Suppressor macrophage treated with lipopolysaccharide for 1 hour (primary cell): Measurements from ENCODE around the gene OSBPL6.
"Not testable (repeated sequence)": the region's sequence is repeated elsewhere in the genome, so short reads cannot be mapped to it uniquely, and the experiment has no call there.

Experiments
- DNase-seq, 3 donors: peaks; one replicate each; pipeline ENCODE4 v3.0.0-alpha.2; 2020 to 2022

The OSBPL6 gene

GRCh38 chr2:178306352-178307073, 112.2 kb downstream of the OSBPL6 start:
- peak; percentile 31 to 59 (median 40) for DNase-seq

- no peak for DNase-seq
These were observed 113.3 kb downstream of the OSBPL6 start for GRCh38 chr2:178307650-178308049.

- DNase-seq, result no peak
These were observed 115.2 kb downstream of the OSBPL6 start for GRCh38 chr2:178309541-178309940.

DNA sequence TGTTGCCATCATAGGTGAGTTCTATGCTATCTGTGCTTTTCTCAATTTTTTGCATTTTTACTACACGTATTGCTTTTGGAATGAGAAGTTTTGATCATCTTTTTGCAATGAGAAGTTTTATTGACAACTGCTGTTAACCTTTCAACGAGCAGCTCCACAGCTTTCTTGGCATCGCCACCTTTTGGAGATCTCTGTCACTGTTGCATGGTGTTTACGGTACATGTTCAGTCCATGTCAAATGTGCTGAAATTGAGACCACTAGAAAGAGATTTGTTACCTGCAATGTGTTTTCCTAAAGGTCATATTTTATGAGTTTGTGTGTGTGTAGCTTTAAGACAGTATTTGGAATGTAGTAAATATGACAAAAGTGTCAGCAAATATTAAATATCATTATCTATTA, 120.8 kb downstream of the OSBPL6 start:
- no peak for DNase-seq

DNA sequence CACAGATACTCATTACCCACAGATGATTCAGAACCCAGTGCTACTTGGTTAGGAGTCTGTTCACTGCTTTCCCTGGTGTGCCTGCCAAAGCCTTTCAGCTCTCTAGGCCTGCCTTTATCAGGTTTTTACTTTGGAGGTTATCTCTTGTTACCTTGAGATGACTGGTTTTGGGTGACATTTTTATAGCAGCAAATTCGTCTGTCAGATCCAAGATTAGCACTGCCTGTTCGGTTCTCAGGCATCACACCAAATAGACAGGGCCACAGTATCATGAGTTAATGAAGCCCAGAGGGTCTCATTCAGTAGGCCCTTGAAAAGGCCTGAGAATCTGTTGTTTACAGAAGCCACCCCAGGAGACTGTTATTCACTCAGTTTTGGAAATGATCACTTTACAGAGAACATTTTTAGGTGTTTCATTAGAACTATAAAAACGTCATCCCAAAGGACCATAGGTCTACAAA, 121.2 kb downstream of the OSBPL6 start:
- no peak for DNase-seq

- DNase-seq, result no peak
These were observed 123.5 kb downstream of the OSBPL6 start for GRCh38 chr2:178317811-178318210.

DNA sequence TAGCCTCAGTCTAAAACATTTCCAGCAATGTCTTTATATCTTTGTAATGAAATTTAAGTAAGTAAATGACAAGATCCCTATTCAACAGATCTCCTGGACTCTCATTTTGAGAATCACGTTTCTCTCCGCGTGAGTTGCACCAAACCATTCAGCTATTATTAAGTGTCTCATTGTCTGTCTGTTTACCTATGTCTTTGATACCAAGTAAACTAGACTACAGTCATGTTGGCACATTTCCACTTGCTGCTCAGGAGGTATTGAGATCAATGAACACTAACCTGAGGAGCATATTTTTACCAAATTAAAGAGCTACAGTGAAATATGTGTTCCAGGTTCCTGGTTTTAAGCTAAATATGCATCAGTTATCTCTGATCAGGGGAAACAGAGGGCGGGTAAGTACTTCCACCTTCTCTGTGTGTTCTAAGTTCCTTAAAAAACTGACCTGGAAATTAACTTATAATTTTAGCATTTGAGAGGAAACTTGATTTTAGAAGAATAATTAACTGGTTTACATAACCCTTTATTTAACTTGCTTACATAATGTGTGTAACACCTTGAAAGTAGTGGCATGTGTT, 125.8 kb downstream of the OSBPL6 start:
- no peak for DNase-seq

- DNase-seq, result no peak
These were observed 127.8 kb downstream of the OSBPL6 start for GRCh38 chr2:178322068-178322467.

- DNase-seq, result not testable (repeated sequence)
These were observed 129.0 kb downstream of the OSBPL6 start for GRCh38 chr2:178323331-178323730.

GRCh38 chr2:178324077-178324476, 129.8 kb downstream of the OSBPL6 start:
- peak in 1 of 3 donors; percentile 5 for DNase-seq

DNA sequence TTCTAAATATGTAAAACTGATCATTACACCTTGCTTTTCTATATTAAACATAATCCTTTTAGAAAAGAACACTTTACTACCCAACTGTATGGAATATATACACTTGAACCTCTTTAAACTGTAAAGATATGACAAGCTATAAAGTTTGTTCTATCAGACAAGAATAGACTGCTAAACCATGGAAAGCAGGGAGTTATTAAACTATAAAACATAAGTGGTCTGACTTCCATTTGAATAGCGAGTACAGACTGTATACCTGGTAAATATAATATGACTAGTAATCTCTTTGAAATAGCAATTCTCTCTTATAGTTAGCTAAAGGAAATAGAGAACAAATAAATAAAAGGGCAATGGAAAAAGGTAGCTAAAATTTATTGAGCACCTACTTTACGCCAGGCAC, 131.0 kb downstream of the OSBPL6 start:
- DNase-seq, result no peak

- no peak for DNase-seq
These were observed 133.2 kb downstream of the OSBPL6 start for GRCh38 chr2:178327516-178327915.

DNA sequence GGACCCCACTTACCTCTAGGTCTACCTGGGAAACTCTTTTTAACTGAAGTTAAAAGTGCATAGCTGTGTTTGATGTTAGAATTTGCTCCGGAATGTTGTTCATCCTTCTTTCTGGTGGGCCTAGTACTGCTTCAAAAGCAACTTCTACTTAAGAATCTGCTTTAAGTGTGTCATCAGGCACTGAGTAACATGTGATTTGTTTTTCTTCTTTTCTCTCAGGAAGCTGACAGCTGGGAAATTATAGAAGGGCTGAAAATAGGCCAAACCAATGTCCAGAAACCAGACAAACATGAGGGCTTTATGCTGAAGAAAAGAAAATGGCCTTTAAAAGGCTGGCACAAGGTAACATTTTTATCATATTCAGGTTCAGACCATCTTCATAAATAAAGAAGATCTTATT, 133.7 kb downstream of the OSBPL6 start:
- DNase-seq, result no peak

GRCh38 chr2:178330175-178331017, 136.1 kb downstream of the OSBPL6 start:
- no peak for DNase-seq

DNA sequence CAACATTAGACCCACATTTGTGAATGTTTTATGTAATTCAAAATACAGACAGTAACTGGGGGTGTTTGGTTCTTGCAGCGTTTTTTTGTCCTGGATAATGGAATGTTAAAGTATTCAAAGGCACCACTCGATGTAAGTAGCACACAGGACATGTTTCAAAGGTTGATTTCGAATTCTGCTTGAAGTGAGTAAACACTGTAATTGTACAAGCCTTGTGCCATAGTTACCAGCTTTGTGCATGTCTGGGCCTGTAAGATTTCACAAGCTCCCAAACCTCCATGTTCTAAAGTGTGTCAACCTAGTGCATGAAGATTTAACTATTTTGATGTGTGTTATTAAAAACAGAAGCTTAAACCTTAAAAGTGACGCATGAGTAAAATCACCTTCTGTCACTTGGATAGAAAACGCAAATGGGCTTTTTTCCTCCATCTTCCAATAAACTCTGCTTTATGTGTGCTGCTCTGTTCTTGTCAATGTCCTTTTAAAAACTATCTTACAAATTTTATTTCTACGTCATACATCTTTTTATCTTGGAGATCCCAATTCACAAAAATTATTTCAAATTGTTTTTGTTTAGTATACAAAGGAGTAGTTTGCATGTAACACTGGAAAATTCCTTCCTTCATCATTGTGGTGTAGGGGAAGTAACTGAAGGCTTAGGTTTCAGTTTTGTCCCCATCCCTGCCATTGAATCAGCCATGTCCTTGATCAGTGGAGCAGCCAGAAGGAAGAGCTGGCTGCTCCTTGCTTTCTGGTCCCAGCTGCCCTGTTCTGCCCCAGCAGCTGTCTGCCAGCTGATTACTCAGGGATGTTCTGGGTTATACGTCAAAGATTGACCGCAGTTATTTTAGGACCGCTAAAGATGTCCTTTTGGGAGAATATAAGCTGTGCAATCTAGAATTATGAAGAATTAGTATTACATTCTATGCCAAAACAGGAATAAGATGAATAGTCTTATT, 137.4 kb downstream of the OSBPL6 start:
- DNase-seq, result no peak

DNA sequence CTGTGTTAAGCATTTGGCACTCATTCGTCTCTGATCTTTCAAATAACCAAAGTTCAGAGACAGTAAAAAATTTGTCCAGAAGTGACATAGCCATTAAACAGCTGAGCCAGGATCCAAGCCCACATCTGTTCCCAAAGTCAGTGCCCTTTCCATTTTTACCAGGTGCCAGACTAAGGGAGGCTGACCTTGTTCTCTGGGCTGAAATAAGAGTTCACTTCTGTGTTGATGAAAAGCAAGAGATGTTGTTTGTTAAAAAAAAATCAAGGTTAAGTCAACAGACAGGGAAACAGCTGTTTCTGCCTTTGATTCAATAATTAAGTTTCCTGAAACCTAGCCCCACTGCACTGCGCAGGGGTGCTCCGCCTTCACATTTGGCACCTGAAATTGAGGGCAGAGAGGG, 139.5 kb downstream of the OSBPL6 start:
- no peak for DNase-seq

- no peak for DNase-seq
These were observed 140.9 kb downstream of the OSBPL6 start for GRCh38 chr2:178335230-178335629.

DNA sequence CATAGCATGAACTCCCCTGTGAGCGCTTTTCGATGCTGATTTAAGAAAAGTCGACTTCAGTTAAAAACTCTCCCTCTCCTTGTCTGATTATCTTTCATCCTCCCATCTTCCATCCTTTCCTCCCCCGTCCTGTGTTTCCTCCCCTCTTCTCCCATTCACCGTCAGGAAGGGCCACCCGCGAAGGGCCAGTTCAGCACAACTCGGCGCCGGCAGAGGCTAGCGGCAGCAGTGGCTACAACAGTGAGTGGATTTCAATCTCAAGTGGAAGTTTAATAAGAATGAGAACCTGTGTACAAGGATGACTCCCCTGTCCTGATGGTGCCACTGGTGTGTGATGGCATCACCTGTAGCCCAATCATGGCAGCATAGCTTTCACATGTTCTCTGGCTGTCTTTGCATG, 149.8 kb downstream of the OSBPL6 start:
- DNase-seq, result no peak

DNA sequence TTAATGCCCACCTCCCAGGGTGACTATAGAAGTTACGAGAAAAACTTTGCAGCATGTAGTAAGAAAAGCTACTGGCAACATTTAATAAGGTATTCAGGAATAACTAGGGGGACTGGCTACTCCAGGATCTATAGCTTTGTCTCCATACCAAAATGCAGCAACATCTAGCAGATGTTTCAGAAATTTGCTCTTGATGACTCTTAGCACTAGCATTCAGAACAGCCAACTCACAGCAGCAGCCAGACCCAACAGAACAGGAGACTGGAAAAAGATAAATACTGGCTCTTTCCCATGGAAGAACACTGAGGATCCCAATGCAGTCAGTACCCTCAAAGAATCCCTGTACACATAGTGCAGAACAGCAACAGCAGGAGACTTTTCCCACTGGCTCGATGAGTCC, 151.6 kb downstream of the OSBPL6 start:
- DNase-seq, result no peak

DNA sequence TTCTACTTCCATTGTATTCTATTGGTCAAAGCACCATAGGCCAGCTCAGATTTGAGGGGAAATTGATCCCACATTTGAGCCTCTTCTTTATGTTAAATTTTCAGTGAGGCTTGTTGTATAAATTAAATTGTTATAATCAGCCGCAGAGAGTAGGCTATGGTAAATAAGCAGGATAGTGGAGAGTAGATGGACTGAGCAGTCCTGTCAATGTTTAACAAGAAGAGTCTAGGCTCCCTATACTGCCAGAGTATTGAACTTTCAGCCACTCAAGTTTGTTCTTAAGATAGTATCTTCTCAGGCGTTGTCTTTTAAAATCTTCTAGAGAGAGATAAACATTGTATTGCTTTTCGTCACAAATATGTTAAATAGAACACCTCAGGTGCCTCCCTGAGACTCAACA, 155.7 kb downstream of the OSBPL6 start:
- no peak for DNase-seq

- not testable (repeated sequence) for DNase-seq
These were observed 163.4 kb downstream of the OSBPL6 start for GRCh38 chr2:178357704-178358103.

GRCh38 chr2:178359192-178359912, 165.0 kb downstream of the OSBPL6 start:
- DNase-seq, result no peak
